Immature natural killer cell (primary cell): ENCODE measurements around the gene HOMER3. TPM values are rescaled to one million over a fixed set of nuclear protein-coding genes. Genes with fewer than 3 reads are reported as not detected.

Experiments
- DNase-seq, 3 donors: peaks; one replicate each; pipeline ENCODE4 v3.0.0; 2022; ENCODE audit warnings: mixed read lengths in 1 of 3
- H3K27ac Mint-ChIP-seq, 6 donors: one replicate each; pipeline ENCODE4 v1.8.0; 2020; ENCODE audit warnings: mixed read lengths in 6 of 6, mild to moderate bottlenecking in 5 of 6, inconsistent platforms in 4 of 6, moderate library complexity in 3 of 6
- H3K27me3 Mint-ChIP-seq, 3 donors: one replicate each; pipeline ENCODE4 v1.8.0; 2020 to 2021; ENCODE audit warnings: low read depth in 3 of 3, mild to moderate bottlenecking in 3 of 3, mixed read lengths in 3 of 3, moderate library complexity in 3 of 3, inconsistent platforms in 1 of 3
- H3K36me3 Mint-ChIP-seq, 3 donors: one replicate each; pipeline ENCODE4 v1.8.0; 2020; ENCODE audit warnings: mixed read lengths in 3 of 3, inconsistent platforms in 2 of 3, mild to moderate bottlenecking in 2 of 3
- H3K4me1 Mint-ChIP-seq, 2 donors: one replicate each; pipeline ENCODE4 v1.8.0; 2020; ENCODE audit warnings: inconsistent platforms in 2 of 2, mild to moderate bottlenecking in 2 of 2, mixed read lengths in 2 of 2, moderate library complexity in 1 of 2
- H3K4me3 Mint-ChIP-seq, 5 donors: one replicate each; pipeline ENCODE4 v1.8.0; 2020; ENCODE audit warnings: mild to moderate bottlenecking in 5 of 5, mixed read lengths in 5 of 5, inconsistent platforms in 3 of 5, moderate library complexity in 3 of 5
- H3K9me3 Mint-ChIP-seq, 6 donors: one replicate each; pipeline ENCODE4 v1.8.0; 2020; ENCODE audit warnings: mild to moderate bottlenecking in 6 of 6, mixed read lengths in 6 of 6, inconsistent platforms in 4 of 6, moderate library complexity in 3 of 6
- polyA plus RNA-seq, 3 donors: library from polyadenylated mRNA; unstranded; fragments of 300-500 nt; fragmentation: Illumina TruSeq; gene quantifications; one replicate each; pipeline ENCODE4 v1.2.3, GENCODE V29; 2021

The HOMER3 gene
- polyA plus RNA-seq, 3 donors from 2014 or later, result 0.47 TPM; not detected in 2

DNA sequence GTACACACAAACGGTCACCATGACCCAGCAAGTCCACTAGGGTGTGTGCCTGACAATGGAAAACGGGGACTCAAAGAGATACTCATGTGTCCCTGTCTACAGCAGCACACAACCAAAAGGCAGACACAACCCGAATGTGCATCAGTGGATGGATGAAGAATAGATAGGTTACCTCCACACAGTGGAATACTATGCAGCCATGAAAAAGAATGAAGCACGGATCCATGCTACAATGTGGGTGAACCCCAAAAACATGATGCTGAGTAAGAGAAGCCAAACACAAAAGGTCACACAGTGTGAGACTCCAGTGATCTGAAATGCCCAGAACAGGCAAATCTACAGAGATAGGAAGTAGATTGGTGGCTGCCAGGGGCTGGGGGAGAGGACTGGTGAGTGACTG is 54.0 kb downstream of the HOMER3 start:
- Mint-ChIP-seq H3K9me3 (no peaks in the 10 kb centered on the region), H3K4me1 (peaks cover 0 to 2% of the 10 kb centered on the region in 2 donors), H3K27me3 (peaks cover 2 to 7% (median 3%) of the 10 kb centered on the region in 3 donors), H3K27ac (no peak overlapping the region), H3K4me3 (no peak overlapping the region), H3K36me3 (no peaks in the 10 kb centered on the region)
- no peak for DNase-seq

DNA sequence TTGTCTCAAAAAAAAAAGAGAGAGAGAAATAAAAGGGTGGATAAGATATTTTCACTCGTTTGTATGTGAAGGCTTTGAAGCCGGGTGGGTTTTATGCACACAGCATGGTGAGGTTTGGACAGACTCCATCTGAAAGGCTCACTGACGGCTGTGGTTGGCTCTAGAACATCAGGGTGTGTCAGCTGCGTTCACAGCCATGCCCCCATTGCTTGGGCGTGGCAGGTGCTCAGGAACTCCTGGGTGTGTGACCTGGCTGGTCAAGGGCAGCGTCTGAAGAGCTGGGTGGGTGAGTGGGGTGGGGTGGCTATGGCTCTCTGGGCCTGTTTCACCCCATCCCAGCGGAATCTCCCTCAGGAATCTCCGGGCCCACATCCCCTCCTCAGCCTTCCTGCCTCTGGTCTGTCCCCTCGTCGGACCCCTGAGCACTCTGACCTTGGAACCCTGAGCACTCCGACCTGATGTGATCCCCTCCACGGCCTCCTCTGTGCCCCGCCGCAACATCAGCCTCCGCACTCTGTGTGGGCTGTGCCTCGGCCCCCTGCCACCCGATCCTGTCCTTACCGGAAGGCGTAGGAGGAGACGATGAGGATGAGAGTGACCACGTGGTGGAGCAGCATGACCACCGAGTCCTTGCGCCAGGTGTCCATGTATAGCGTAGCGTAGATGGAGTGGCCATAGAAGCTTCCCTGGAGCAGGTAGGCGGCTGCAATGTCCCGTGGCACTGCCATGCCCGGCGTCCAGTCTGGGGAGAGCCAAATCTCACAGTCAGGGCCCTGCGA is 57.3 kb downstream of the HOMER3 start:
- Mint-ChIP-seq H3K4me3 (no peak overlapping the region), H3K36me3 (no peaks in the 10 kb centered on the region), H3K27ac (no peak overlapping the region), H3K4me1 (peaks cover 0 to 2% of the 10 kb centered on the region in 2 donors), H3K27me3 (peaks cover 2 to 7% (median 2%) of the 10 kb centered on the region in 3 donors), H3K9me3 (no peaks in the 10 kb centered on the region)
- no peak for DNase-seq

DNA sequence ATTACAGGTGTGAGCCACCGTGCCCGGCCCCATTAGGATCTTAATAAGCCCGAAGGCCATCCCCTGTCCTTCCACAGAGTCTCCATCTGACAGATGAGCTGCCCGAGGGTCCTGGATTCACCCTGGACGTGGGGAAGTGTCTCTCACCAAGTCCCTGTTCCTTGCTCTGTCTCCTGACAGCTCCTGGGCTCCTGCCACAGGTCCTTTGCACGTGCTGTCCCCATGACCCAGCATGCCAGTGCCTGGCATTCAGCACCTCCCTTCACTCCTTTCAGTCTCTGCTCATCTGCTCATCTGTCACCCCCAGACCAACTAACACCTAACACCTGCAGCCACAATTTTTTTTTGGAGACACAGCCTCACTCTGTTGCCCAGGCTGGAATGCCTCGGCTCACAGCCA is 59.5 kb downstream of the HOMER3 start:
- Mint-ChIP-seq H3K4me1 (peaks cover 0 to 2% of the 10 kb centered on the region in 2 donors), H3K27ac (peak overlapping the region in 1 of 6 donors; percentile 64), H3K27me3 (peaks cover 2 to 3% (median 2%) of the 10 kb centered on the region in 3 donors), H3K4me3 (no peak overlapping the region), H3K9me3 (no peaks in the 10 kb centered on the region), H3K36me3 (no peaks in the 10 kb centered on the region)
- no peak for DNase-seq

DNA sequence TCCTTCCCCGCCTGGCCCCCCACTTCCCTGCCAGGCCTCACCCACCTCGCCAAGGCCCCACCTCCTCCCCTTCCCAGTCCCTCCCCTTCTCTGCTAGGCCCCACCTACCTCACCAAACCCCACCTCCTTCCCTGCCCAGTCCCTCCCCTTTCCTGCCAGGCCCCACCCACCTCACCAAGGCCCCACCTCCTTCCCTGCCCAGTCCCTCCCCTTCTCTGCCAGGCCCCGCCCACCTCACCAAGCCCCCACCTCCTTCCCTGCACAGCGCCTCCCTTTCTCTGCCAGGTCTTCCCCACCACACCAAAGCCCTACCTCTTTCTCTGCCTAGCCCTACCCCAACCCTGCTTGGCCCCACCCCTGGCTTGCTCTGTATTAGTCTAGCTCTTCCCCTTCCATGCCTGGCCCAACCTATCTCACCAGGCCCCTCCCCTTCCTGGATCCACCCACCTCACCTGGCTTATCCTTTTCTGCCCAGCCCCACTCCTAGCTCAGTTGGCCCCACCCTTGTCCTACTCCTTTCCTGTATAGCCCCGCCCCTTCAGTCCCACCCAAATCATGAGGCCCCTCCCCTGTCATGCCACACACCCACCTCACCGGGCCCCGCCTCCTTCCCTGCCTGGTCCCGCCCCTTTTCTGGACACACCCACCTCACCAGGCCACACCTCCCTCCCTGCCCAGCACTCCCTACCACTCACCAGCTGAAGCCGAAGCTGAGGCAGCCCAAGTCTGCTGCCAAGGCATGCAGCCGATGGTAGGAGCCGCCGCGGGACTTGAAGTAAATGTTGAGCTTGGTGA is 61.2 kb downstream of the HOMER3 start:
- peaks cover 0 to 2% of the 10 kb centered on the region in 2 donors for H3K4me1 Mint-ChIP-seq
- H3K9me3 Mint-ChIP-seq, result no peaks in the 10 kb centered on the region
- H3K27me3 Mint-ChIP-seq, result peaks cover 2 to 3% (median 2%) of the 10 kb centered on the region in 3 donors
- DNase-seq, result no peak
- H3K27ac Mint-ChIP-seq, result no peak overlapping the region
- no peak overlapping the region for H3K4me3 Mint-ChIP-seq
- H3K36me3 Mint-ChIP-seq, result no peaks in the 10 kb centered on the region

Other genes starting within 250 kb of the HOMER3 start
- gene COMP, start 149.9 kb downstream of the HOMER3 start, polyA plus RNA-seq, result not detected
- 10 to 100 TPM in 1 of 3 donors, 1 to 10 TPM in 2; 1.1 to 16.6 (median 5.2) TPM for gene UPF1, start 109.3 kb downstream of the HOMER3 start, polyA plus RNA-seq
- not detected for gene CERS1, start 45.1 kb downstream of the HOMER3 start, polyA plus RNA-seq
- gene COPE, start 21.8 kb downstream of the HOMER3 start, polyA plus RNA-seq, result 100 to 1,000 TPM; 378 to 407 (median 401) TPM
- 10 to 100 TPM; 33.1 to 54.2 (median 48.9) TPM for gene DDX49, start 21.5 kb downstream of the HOMER3 start, polyA plus RNA-seq
- gene SUGP2, start 92.3 kb upstream of the HOMER3 start, polyA plus RNA-seq, result 10 to 100 TPM in 1 of 3 donors, 1 to 10 TPM in 2; 7.4 to 19.4 (median 7.9) TPM
- 10 to 100 TPM; 45.8 to 58.4 (median 49.9) TPM for gene ARMC6, start 92.4 kb upstream of the HOMER3 start, polyA plus RNA-seq
- 10 to 100 TPM; 10.4 to 24.8 (median 12.9) TPM for gene SLC25A42, start 122.8 kb upstream of the HOMER3 start, polyA plus RNA-seq
- gene TMEM161A, start 197.3 kb upstream of the HOMER3 start, polyA plus RNA-seq, result 10 to 100 TPM; 22.0 to 44.4 (median 32.3) TPM
- gene MEF2B, start 229.0 kb upstream of the HOMER3 start, polyA plus RNA-seq, result under 1 TPM in 2 of 3 donors, not detected in 1; 0.35 to 0.82 TPM